GM23338 (cell line): ENCODE results near the gene KCNJ4. TPM values are rescaled to one million over a fixed set of nuclear protein-coding genes. Genes with fewer than 3 reads are reported as not detected.

Source experiments
- ATAC-seq: fragments of 200-7000 bp; cut with Tn5 transposase; 3 replicates; pipeline ENCODE4 v1.9.1; 2020
- DNase-seq: peaks from one replicate; pipeline ENCODE4 v3.0.0-alpha.2; 2015; ENCODE audit warnings: low spot score
- H2AFZ ChIP-seq: fragments of 200-600 bp; sonication (generic); 2 replicates; pipeline ENCODE4 v1.8.0; 2016; ENCODE audit warnings: antibody characterized with exemption, mild to moderate bottlenecking, moderate library complexity
- H3F3A ChIP-seq: fragments of 200-600 bp; sonication (generic); replicated peaks from 2 replicates; pipeline ENCODE4 v1.8.0; 2017; ENCODE audit warnings: antibody characterized with exemption, mixed run types, low read depth
- H3K27ac ChIP-seq: fragments of 200-600 bp; sonication (generic); 2 replicates; pipeline ENCODE4 v1.6.1; 2016; ENCODE audit warnings: low read depth
- H3K27me3 ChIP-seq: fragments of 200-600 bp; sonication (generic); 2 replicates; pipeline ENCODE4 v1.8.0; 2016; ENCODE audit warnings: mild to moderate bottlenecking, mixed run types, moderate library complexity; ENCODE audit not compliant: insufficient read depth
- H3K36me3 ChIP-seq: fragments of 200-600 bp; sonication (generic); 2 replicates; pipeline ENCODE4 v1.8.0; 2016; ENCODE audit warnings: mild to moderate bottlenecking; ENCODE audit not compliant: insufficient read depth
- H3K4me1 ChIP-seq: fragments of 200-600 bp; sonication (generic); 2 replicates; pipeline ENCODE4 v1.8.0; 2016; ENCODE audit warnings: mild to moderate bottlenecking, moderate library complexity; ENCODE audit not compliant: insufficient read depth
- H3K4me2 ChIP-seq: fragments of 200-600 bp; sonication (generic); 2 replicates; pipeline ENCODE4 v1.7.1; 2017; ENCODE audit warnings: mixed run types
- H3K4me3 ChIP-seq: fragments of 200-600 bp; sonication (generic); 2 replicates; pipeline ENCODE4 v1.6.1; 2016; ENCODE audit warnings: mixed run types
- H3K79me2 ChIP-seq: fragments of 200-600 bp; sonication (generic); replicated peaks from 2 replicates; pipeline ENCODE4 v1.8.0; 2017; ENCODE audit warnings: mild to moderate bottlenecking; ENCODE audit not compliant: insufficient read depth
- H3K9me2 ChIP-seq: fragments of 200-600 bp; sonication (generic); 2 replicates; pipeline ENCODE4 v1.8.0; 2017; ENCODE audit not compliant: insufficient read depth
- H4K20me1 ChIP-seq: fragments of 200-600 bp; sonication (generic); replicated peaks from 2 replicates; pipeline ENCODE4 v1.8.0; 2017; ENCODE audit warnings: mild to moderate bottlenecking; ENCODE audit not compliant: insufficient read depth
- H3K27ac Mint-ChIP-seq: 2 replicates; pipeline ENCODE4 v1.8.0; 2020; ENCODE audit warnings: inconsistent platforms, mild to moderate bottlenecking, moderate library complexity, mixed read lengths
- H3K27me3 Mint-ChIP-seq: 3 replicates; pipeline ENCODE4 v1.8.0; 2022; ENCODE audit warnings: low read depth, mild to moderate bottlenecking, moderate library complexity, mixed read lengths, inconsistent platforms; ENCODE audit not compliant: insufficient read depth, poor library complexity
- H3K36me3 Mint-ChIP-seq: 3 replicates; pipeline ENCODE4 v1.8.0; 2021; ENCODE audit warnings: low read depth, mild to moderate bottlenecking, inconsistent platforms, moderate library complexity, mixed read lengths
- H3K4me1 Mint-ChIP-seq: 3 replicates; pipeline ENCODE4 v1.8.0; 2020; ENCODE audit warnings: mild to moderate bottlenecking, inconsistent platforms, mixed read lengths
- H3K4me3 Mint-ChIP-seq: 3 replicates; pipeline ENCODE4 v1.8.0; 2021; ENCODE audit warnings: moderate library complexity, mild to moderate bottlenecking, inconsistent platforms, mixed read lengths
- H3K9me3 Mint-ChIP-seq: 3 replicates; pipeline ENCODE4 v1.8.0; 2020; ENCODE audit warnings: moderate library complexity, mild to moderate bottlenecking, inconsistent platforms, mixed read lengths
- ETS1 ChIP-seq: IDR thresholded peaks from 2 replicates; pipeline ENCODE4 v1.6.1; 2016; ENCODE audit warnings: antibody characterized with exemption
- NANOG ChIP-seq: IDR thresholded peaks from 2 replicates; pipeline ENCODE4 v1.6.1; 2016; ENCODE audit warnings: antibody characterized with exemption, borderline replicate concordance
- STAT1 ChIP-seq: IDR thresholded peaks from one replicate; pipeline ENCODE4 v1.6.1; 2016; ENCODE audit warnings: antibody characterized with exemption; ENCODE audit not compliant: unreplicated experiment
- ZNF331 ChIP-seq: fragments of 250-450 bp; sonication (Bioruptor Pico); IDR thresholded peaks from 2 replicates; pipeline ENCODE4 v1.5.0; 2020; ENCODE audit warnings: low read depth, mild to moderate bottlenecking, moderate library complexity
- ZNF462 ChIP-seq: fragments of 250-450 bp; sonication (Bioruptor Pico); IDR thresholded peaks from 2 replicates; pipeline ENCODE4 v1.5.0; 2020; ENCODE audit warnings: mild to moderate bottlenecking, moderate library complexity
- polyA plus RNA-seq: library from polyadenylated mRNA; unstranded; fragments of >200 nt; fragmentation: Nextera tagmentation; extraction: Ambion mirVana; gene quantifications from 2 replicates; pipeline ENCODE4 v1.2.1, GENCODE V29; 2016
- total RNA-seq: library from RNA; depleted of rRNA; stranded (reverse); fragments of >200 nt; shearing (Covaris generic); gene quantifications from 2 replicates; pipeline ENCODE4 v1.2.3, GENCODE V29; 2014

KCNJ4 gene
- total and polyA plus RNA-seq, 2 experiments from 2014 or later, result 0.23 to 1.3 TPM

- TF ChIP-seq ZNF462 (no peak), STAT1 (no peak), ETS1 (no peak), ZNF331 (CRISPR knock-in tag) (no peak)
Measured at GRCh38 chr22:38464992-38465672, 10.1 kb upstream of the KCNJ4 start (continued).

GRCh38 chr22:38462960-38463784 is 8.2 kb upstream of the KCNJ4 start:
- H2AFZ ChIP-seq, result peak overlapping the region; percentile 95
- peak; percentile 87 for DNase-seq
- no peaks in the 10 kb centered on the region; the same call in 1 of the 2 replicates for H4K20me1 ChIP-seq
- Mint-ChIP-seq H3K4me3 (peak overlapping the region; percentile 58), H3K27me3 (peaks cover 61% of the 10 kb centered on the region), H3K4me1 (peaks cover 22% of the 10 kb centered on the region), H3K27ac (no peak overlapping the region), H3K36me3 (no peaks in the 10 kb centered on the region; the same call in 2 of the 3 replicates), H3K9me3 (no peaks in the 10 kb centered on the region; the same call in 2 of the 3 replicates)
- H3K4me2 ChIP-seq, result peak overlapping the region; percentile 75
- H3K27me3 ChIP-seq, result peaks cover 81% of the 10 kb centered on the region
- H3K4me1 ChIP-seq, result peaks cover 17% of the 10 kb centered on the region
- H3K27ac ChIP-seq, result no peak overlapping the region
- H3K9me2 ChIP-seq, result no peaks in the 10 kb centered on the region
- peaks cover 34% of the 10 kb centered on the region for H3F3A ChIP-seq
- H3K4me3 ChIP-seq, result peak overlapping the region; percentile 49
- peak; percentile 53 for ATAC-seq
- no peaks in the 10 kb centered on the region for H3K79me2 ChIP-seq
- H3K36me3 ChIP-seq, result no peaks in the 10 kb centered on the region
- TF ChIP-seq NANOG, result peak; percentile 22; the same call in 1 of the 2 replicates
- no peak for TF ChIP-seq ZNF462
